Fibroblast of villous mesenchyme (primary cell): Measurements from ENCODE around the gene MYL6. TPM values are rescaled to one million over a fixed set of nuclear protein-coding genes. Genes with fewer than 3 reads are reported as not detected.
A peak's percentile ranks its signal among the peaks of the same experiment; 100 is the strongest.

ENCODE experiments used
- DNase-seq: peaks from one replicate; pipeline ENCODE4 v3.0.0-alpha.2; 2010; ENCODE audit warnings: low read depth
- H3K4me3 ChIP-seq: 2 replicates; pipeline ENCODE4 v1.5.1; 2011; ENCODE audit warnings: low read depth, mild to moderate bottlenecking, low read length
- total RNA-seq: library from RNA; depleted of rRNA; stranded (reverse); fragments of >200 nt; gene quantifications from 2 replicates; pipeline ENCODE4 v1.2.3, GENCODE V29; 2012
- TF ChIP-seq, protein P1 (sequence below): IDR thresholded peaks from 2 replicates; pipeline ENCODE4 v1.5.1; 2012; ENCODE audit warnings: low read depth, mild to moderate bottlenecking, low read length; ENCODE audit not compliant: insufficient read depth

The MYL6 gene
- total RNA-seq, 1 donor, result 2,412 TPM

DNA sequence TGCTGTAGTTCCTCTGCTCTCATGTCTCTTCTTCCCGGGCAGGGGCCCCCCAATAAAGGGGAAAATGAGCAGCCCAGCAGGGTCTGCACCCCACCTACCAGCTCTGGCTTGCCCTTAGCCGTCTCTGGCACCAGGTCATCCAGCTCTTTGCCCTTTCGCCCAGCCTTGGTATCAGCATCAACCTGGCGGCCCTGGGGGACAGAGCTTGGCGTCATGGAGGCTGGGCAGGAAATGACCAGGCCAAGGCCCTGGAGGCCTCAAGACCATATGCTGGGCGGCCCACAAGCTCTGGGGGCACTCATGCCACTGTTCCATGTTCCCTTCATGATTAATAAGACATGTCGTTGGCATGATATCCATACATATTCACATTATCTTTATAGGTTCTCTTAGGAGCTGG is 14.7 kb downstream of the MYL6 start:
- TF ChIP-seq, protein P1, sequence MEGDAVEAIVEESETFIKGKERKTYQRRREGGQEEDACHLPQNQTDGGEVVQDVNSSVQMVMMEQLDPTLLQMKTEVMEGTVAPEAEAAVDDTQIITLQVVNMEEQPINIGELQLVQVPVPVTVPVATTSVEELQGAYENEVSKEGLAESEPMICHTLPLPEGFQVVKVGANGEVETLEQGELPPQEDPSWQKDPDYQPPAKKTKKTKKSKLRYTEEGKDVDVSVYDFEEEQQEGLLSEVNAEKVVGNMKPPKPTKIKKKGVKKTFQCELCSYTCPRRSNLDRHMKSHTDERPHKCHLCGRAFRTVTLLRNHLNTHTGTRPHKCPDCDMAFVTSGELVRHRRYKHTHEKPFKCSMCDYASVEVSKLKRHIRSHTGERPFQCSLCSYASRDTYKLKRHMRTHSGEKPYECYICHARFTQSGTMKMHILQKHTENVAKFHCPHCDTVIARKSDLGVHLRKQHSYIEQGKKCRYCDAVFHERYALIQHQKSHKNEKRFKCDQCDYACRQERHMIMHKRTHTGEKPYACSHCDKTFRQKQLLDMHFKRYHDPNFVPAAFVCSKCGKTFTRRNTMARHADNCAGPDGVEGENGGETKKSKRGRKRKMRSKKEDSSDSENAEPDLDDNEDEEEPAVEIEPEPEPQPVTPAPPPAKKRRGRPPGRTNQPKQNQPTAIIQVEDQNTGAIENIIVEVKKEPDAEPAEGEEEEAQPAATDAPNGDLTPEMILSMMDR, result no peak
- DNase-seq, result no peak
- H3K4me3 ChIP-seq, result no peak overlapping the region

DNA sequence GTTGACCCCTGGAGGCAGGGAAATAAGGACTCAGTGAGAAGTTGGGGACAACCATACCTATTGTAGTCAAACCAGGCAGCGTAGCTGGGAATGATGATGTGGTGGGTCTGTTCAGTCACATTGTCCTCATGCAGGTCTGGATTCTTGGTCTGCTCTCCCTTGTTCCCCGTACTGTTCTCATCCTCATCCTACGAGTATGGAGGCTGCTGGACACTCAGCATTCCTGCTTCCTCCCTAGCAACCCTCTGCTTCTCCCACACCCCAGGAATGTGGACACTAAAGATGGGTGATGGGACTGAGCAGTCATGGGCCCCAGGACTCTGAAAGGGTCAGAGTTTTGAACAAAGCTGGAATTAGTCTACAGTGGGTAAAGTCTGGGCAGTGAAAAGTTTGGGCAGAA is 20.2 kb downstream of the MYL6 start:
- DNase-seq, result no peak
- no peak overlapping the region for H3K4me3 ChIP-seq
- TF ChIP-seq, protein P1, result no peak

DNA sequence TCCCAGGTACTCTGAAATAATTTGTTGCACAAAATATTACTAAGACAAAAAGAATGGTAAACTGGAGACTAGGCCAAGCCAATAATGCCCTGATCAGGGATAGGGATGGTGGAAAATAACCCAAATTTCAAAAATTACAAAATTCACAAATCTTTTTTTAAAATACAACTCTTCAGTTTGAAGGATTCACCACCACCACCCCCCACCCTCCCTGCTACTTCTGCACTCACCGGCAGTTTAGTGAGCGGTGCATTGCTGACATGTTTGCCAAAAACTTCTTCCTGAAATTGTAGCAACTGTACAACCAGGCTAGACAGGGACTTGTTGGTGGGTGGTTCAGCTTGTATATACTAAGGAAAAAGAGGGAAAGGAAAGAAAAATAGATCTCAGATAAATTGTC is 28.8 kb downstream of the MYL6 start:
- TF ChIP-seq, protein P1, result no peak
- no peak for DNase-seq
- H3K4me3 ChIP-seq, result no peak overlapping the region

DNA sequence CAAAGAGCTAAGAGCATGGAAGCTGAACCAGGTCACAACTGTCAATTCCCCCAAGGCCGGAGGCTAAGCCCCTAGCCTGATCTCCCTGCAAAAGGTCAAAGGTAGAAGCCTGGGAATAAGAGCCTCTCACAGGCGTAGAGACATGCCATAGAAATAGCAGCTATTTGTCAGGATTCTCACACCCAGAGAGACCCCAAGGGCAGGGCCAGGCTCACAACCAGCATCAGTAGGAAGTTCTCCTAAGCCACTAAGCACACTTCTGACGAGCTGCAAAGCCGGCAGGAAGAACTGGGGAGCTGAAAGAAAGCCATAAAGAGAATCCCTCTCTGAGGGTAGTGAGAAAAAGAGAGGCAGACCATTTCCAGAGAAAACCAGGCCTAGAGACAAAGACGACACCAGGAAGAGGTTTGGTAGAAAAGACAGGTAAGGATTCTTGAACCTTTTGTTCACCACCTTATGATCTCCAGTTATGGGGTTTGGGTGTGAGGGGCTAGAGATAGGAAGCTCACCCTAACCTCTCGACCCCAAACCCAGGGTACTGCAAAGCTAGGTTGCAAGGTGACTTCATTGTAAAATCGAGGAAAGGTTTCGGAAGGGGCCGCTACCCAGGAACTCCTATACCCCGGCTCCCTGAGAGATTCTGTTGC is 30.1 kb downstream of the MYL6 start:
- TF ChIP-seq, protein P1, result no peak
- H3K4me3 ChIP-seq, result peak overlapping the region; percentile 83
- no peak for DNase-seq

DNA sequence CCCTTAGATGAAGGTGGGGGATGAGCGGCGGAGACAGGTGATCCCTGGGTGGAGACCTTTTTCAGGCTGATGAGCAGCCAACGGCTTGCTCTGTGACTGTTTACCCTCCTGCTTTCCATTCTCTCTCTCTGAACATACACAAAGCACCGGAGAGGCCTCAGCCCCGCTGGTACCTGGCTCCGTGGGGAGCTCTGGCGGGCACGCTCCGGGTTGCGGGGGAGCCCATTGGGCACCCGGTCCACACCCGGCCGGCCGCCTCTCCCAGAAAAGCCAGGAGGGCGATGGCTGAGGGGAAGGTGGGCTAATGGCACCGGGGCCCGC is 30.6 kb downstream of the MYL6 start:
- DNase-seq, result no peak
- TF ChIP-seq, protein P1, result no peak
- peak overlapping the region; percentile 83 for H3K4me3 ChIP-seq

DNA sequence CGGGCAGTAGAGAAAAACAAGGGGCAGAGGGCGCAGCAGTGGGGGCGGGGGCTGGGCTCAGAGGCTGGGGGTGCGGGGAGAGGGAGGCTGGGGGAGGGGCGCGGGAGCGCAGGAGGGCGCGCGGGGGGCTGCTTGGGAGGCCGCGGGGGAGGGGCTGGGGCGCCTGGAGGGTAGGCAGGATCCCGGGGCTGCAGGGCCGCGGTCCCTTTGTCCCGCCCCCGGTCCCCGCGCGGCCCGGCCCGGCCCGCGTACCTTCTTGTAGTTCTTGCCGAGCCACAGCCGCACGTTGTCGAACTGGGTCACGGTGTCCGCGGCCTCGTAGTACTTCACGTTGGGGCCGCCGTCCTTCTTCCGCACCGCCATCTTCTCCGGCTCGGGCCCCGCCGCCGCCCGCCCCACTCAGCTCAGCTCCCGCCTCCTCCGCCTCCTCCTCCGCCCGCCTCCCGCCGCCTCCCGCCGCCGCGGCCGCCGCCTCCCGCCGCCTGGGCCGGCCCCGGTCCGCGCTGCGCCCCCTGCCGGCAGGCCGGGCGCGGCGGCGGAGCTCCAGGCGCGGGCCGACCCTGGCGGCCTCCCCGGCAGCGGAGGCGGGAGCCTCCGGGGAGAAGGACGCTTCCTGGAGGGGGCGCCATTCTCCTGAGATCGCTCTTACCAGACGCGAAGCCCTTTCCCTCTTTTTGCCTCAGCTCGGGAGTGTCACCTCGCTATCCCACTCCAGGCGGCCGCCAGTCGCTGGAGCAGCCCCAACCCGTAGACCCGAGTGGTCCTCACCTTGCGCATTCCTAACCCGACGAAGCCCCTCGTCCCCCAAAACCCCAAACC is 31.1 kb downstream of the MYL6 start, which contains the start of gene SMARCC2:
Gene SMARCC2 (minus strand): TSS at position 385 of the 819 bp plus-strand sequence. CDS start 22 bp downstream, at position 363.
- TF ChIP-seq, protein P1, result peak; percentile 60
- peak; percentile 88 for DNase-seq

More for the DNA sequence above, 31.1 kb downstream of the MYL6 start, which contains the start of gene SMARCC2:
- H3K4me3 ChIP-seq, result peak within 1 kb of the TSS; percentile 87
